Inferior parietal cortex (tissue), 1 donor: Measurements from ENCODE around the gene ZNF444.

ENCODE experiments used
- DNase-seq: peaks from one replicate; pipeline ENCODE4 v3.0.0-alpha.2; 2016; ENCODE audit errors: extremely low spot score

ZNF444 gene

DNA sequence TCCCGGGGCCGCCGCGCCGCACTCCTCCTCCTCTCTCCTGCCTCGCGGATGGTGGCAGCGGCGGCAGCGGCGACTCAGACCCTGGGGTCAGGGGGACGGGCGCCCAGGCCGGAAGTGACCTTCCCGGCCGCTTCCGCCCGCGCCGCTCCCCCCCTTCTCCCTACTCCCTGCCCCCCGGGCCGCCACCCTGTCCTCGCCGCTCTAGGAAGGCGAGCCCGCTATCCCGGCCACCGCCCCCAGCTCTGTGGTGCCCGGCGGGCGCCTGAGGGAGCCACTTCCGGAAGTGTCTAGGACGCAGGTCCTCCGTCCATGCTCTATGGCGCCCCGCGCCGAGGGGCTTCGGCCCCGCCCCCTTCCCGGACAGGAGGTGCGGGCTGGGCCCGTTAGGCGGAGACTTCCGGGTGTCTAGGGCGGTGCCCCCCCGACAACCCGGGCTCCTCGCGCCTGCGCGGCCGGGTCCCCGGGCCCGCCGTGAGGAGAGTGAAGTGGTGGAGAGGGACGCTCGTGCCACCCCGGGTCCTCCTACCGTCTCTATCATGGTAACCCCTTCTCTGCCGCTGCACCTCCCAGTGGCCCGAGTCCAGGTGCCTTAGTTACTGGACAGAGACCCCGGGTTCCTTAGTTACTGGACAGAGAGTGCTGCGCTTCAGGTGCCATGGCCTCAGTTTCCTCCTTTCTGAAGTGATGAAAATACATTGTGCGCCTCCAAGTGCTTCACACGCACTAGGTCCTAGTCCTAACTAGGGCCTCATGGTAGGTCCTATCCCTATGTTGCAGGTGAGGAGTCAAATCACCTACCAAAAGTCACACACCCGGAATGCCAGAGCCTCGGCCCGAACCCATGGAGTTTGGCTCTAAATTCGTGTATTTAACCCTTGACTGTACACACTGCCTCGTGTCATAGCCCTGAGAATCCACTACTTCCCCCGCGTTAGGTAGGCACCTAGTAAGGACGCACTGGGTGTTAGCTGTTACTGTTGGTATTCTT is 19.6 kb upstream of the ZNF444 start, which contains the start of gene ZNF787:
TSS of gene ZNF787 (minus strand) at position 116 of the 988 bp plus-strand sequence. CDS start 18,078 bp downstream, outside the sequence.
- DNase-seq = peak; percentile 96

DNA sequence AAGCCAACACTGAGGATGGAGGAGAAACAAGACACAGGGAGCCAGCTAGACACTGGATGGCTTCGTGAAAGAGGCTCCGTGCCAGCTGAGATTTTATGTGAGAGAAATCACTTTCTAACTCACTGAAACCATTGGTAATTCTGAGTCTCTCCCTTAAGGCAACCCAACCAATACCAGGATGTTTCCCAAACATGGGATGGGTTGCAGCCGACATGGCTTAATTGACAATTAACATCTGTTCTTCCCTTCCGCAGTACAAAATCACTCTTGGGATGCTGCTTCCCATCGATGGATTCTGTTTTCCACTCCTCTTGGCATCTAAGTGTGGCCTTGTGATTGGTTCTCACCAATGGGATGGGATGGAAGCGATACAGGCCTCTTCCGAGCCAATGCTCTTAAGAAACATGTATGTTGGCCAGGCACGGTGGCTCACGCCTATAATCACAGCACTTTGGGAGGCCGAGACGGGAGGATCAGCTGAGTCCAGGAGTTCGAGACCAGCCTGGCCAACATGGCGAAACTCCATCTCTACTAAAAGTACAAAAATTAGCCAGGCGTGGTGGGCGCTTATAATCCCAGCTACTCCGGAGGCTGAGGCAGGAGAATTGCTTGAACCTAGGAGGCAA is 17.7 kb upstream of the ZNF444 start:
- DNase-seq = no peak

DNA sequence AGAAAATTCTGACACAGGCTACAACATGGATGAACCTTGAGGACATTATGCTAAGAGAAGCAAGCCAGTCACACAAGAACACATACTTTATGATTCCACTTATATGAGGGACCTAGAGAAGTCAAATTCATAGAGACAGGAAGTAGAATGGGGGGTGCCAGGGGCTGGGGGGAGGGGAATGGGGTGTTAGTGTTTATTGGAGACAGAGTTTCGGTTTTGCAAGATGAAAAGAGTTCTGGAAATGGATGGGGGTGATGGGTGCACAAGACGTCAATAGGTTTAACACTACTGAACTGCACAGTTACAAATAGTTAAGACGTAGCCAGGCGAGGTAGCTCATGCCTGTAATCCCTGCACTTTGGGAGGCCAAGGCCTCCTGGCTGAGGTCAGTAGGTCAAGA is 16.5 kb upstream of the ZNF444 start:
- no peak for DNase-seq

DNA sequence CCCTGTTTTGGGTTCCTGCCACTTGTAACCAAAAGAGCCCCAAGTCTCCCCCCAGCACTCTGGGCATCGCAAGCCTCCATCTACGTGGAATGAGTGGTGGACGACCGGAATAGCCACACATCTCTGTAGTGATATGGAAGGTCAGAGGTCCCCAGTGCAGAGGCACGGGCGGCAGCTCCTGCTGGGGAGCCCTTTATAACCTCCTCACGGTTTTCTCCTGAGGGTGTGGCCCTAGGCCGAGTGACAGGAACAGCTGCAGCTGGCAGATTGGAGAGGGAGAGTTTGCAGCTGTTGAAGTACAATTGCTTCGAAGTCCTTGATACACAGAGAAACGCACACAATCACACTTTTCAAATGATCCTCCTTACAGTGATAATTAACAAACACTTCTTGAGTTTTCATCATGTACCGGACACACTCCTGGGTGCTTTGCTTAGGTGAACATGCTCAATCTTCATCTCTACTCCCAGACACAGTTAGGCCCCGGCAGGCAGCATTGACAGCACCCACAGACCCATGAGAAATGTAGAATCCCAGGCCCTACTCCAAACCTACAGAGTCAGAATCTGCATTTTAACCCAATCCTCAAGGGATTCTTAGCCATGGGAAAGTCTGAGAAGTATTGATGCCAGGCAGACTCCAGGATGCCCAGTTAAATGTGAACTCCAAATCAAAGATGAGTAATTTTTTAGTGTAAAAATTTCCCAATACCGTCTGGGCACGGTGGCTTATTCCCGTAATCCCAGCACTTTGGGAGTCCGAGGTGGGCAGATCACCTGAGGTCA is 15.1 kb upstream of the ZNF444 start:
- DNase-seq = no peak

DNA sequence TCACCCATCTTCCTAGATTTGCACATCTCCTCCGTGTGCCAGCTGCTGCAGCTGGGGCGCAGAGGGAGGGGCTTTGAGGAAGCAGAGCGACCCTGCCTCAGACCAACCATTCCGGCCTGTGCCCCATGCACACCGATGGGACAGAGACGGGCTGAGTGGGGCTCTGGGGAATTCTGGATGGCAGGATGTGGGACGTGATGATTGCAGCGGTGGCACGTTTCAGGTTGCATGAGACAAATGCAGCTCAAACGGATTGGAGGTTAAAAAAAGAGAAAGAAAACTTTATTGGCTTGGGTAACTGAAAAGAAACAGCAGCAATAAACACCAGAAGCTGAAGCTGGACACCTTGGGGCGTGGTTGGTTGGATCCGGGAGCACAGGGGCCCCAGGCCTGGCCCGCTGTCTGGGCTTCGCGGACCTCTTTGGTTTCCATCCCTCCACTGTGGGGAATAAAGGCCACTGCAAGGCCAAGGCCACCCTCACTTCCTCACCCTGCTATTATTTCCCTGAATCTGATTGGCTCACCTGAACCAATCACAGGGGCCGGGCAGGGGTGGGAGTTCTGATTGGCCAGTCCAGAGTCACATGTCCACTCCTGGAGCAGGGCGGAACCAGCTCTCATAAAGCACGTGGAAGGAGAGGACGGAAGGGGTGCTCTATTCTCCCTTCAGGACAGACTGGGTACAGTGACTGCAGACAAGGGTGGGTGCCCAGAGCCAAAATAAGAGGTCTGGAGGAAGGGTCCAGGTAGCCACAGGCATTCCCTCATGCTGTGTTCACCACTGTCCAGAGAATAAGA is 13.9 kb upstream of the ZNF444 start:
- DNase-seq = no peak

DNA sequence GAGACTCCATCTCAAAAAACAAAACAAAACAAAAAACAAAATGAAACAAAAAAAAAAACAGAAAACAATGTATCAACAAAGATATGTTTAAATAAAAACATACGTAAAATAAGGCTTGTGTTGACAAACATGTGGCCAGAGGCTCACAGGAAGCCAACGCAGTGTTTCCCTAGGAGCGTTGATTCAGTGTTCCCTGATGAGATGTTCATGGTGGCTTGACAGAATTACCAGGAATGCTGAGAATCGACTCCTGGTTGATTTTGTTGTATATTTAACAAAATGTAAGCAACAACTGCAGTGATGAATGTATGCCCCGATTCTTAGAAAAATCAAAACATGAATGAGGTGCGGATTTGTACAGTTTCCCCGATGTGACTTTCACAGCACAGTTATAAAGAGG is 11.1 kb upstream of the ZNF444 start:
- DNase-seq = no peak

DNA sequence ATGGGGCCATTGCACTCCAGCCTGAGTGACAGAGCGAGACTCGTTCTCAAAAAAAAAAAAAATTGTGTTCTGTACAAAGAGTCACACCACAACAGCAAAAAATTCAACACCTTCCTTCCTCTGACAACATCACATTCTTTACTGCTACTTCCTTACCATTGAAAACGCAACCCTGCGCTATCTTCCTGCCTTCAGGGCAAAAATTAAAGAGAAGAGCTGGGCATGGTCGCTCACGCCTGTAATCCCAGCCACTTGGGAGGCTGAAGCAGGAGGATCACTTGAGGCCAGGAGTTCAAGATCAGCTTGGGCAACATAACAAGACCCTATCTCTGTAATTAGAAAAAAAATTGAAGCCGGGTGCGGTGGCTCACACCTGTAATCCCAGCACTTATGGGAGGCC is 9.4 kb upstream of the ZNF444 start:
- no peak for DNase-seq

DNA sequence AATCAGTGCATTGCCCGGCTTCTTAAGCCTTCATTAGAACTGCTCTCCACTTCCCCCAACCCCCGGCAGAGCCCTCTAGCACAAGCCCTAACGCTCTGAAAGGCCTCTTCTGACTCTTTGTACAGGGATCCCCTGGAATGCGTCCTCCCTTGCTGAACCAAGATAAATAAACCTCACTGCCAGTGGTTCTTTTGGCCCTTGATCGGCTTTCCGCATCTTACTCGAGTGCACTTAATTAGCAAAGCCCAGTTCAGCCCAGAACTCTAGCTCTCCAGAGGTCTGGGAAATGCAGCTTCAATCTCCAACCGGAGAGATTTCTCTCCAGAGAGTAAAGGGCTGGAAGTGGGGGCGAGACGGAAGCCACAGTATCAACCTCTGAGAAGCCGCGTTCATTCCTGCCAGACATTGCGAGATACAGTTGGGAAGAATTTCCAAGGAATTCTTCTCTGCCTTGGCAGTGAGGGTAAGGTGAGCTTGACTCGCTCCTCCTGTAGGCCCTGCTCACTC is 8.7 kb upstream of the ZNF444 start:
- DNase-seq = no peak

DNA sequence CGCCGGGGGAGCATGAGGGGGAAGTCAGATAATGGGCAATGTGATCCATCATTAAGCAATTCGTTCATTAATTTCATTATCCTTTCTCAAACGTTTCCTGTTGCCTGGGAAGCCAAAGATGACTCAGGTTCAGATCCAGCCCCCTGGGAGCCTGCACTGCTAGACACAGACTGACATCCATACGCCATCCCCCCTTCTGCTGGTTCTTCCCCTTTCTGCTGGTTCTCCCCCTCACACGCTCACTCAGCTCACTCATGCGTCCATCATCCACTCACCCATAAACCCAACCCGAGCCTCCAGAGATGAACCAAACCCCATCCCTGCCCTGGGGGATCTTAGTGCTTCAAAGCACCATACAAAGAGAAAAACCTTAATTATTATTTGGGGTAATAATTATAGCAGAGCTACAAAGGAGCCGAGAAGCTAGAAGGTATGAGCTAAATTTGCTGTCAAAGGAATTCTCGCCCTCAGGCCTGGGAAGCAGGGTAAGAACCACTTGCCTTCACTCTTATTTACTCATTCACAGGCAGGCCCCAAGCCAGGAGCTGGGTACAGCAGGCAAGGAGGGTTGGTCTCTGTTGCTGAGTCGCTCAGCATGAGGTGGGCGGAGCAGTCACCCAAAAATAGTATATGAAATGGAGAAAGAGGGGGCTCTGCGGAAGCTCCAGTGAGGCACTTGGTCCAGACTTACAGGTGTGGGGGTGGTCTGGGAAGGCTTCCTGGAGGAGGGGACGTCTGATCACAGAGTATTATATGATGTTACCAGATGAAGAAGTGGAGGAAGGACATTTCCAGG is 7.0 kb upstream of the ZNF444 start:
- no peak for DNase-seq

DNA sequence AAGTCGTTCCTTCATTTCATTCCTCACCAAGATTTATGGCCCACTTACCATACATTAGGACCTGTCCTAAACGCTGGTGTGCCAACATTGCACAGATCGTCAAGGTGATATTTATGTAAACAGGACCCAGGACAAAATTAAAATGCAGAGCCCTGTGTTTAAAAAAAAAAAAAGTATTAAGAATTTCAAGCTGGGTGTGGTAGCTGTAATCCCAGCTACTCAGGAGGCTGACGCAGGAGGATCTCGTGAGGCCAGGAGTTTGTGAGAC is 6.5 kb upstream of the ZNF444 start:
- no peak for DNase-seq

DNA sequence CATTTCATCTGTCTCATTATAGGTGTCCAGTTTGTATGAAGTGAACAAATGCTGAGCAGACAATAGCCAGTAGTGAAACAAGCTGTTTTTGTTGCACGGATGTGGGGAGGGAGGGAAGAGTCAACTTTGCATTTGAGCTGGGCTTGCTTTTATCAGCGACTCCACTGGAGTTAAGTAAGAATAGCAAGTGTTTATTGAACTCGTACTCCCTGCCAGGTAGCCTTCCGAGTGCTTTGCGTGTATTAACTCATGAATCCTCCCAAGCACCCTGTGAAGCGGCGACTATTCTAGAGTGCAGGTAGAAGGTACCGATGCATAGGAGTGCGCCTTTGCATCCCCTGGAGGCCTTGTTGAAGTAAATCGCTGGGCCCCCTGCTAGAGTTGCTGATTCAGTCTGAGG is 4.7 kb upstream of the ZNF444 start:
- no peak for DNase-seq

DNA sequence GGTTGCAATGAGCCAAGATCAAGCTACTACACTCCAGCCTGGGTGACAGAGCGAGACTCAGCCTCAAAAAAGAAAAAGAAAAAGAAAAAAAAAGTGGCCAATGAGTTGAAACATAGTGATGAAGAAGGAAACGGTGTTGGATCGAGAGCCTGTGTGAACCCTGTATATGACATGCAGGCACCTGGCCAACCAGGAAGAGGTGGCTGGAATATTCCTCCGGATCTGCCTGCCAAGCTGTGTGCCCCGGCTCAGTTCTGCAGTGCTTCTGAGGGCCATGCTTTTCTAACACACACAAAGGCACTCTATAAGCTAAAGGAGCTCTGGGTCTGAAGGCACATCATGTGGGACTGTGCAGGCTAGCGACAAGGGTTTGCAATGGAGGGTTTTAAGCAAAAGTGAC is 3.7 kb upstream of the ZNF444 start:
- DNase-seq = no peak

DNA sequence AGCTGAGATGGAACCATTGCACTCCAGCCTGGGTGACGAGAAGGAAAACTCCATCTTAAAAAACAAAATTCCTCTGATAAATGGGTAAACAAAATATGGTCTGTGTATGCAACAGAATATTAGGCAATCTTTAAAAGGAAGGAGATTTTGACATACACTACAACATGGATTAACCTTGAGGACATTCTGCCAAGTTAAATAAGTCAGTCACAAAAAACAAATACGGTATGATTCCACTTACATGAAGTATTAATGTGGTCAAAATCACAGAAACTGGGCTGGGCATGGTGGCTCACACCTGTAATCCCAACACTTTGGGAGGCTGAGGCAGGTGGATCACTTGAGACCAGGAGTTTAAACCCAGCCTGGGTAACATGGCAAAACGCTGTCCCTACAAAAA is 3.0 kb upstream of the ZNF444 start:
- DNase-seq = no peak

DNA sequence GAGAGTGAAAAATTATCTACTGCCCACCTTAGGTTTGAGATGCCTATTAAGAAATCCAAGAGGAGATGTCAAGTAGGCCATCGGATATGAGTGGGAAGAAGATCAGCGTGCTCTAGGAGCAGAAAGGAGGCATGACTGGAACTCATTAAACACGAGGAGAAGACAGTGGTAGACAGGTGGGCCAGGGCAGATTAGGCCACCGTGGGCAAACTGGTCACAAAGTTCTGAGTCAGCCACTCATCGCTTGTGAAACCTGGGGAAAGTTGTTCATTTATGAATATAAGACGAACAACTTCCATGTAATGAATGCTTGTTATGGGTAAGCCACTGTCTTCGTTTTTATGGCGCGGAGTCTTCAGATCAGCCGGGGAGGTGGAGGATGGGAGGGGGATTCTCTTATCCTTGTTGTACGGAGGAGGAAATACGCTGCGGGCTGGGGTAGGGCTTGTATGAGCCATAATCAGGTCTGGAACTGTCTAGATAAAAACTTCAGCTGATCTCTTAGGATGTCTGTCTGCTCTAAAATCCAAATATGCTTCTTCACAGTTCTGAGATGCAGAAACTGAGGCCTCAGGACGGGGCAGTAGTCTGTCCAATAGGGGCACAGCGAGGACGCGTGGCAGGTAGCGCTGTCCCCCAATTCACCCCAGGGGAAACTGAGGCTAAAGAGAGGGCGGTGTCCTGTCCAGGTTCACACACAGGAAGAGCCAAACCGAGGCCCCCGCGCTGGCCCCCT is 1.1 kb upstream of the ZNF444 start:
- no peak for DNase-seq

DNA sequence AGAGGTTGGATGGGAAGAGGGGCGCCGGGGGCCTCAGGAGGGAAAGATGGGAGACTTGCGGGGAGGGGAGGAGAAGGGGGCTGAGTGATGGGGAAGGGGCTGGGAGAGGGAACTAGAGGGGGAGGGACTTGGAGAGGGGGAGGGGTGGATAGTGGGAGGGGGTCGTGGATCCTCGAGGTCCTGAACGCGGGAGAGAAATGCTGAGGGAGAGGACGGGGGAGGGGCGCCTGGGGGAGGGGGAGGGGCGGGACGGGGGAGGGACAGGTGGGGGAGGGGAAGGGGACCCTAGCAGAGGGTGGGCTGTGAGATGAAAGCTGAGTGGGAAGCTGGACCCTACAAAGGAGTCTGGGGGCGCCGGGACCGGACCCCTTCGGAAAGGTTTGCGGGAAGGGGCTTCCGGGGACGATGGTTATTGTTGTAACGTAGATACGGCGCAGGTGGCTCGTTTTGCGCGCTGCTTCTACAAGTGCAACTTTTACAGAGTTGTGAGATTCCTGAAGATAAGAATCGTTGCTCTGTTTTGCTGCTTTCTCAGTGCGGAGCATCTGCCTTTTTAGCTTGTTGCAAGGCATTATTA is 418 bp downstream of the ZNF444 start:
- DNase-seq = no peak

DNA sequence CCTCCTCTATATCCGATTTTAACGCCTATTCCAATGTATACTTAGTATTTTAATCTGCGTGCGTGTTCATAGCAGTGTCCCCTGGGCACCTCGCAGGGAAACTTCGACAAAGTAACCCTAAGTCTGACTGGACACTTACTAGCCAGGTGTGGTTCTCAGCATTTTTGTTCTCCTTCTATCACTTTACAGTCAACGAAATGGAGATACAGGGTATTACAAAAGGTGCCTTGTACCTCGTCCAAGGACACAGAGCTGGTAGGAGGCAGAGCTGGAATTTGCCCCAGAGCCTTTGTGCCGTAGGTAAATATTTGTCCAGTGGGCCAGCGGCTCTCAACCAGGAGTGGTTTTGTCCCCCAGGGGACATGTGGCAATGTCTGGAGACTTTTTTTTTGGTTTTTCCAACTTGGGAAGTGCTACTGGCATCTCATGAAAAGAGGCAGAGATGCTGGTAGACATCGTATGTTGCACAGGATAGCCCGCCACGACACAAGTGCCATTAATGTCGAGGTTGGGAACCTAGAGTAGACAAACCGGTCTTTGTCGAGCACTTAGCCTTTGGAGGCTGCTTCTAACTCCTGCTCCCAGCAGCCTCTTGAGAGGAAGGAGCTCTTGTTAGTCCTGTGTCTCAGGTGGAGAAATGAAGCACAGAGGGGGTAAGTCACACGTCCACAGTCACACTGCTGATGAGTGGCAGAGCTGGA is 1.1 kb downstream of the ZNF444 start:
- DNase-seq = no peak

DNA sequence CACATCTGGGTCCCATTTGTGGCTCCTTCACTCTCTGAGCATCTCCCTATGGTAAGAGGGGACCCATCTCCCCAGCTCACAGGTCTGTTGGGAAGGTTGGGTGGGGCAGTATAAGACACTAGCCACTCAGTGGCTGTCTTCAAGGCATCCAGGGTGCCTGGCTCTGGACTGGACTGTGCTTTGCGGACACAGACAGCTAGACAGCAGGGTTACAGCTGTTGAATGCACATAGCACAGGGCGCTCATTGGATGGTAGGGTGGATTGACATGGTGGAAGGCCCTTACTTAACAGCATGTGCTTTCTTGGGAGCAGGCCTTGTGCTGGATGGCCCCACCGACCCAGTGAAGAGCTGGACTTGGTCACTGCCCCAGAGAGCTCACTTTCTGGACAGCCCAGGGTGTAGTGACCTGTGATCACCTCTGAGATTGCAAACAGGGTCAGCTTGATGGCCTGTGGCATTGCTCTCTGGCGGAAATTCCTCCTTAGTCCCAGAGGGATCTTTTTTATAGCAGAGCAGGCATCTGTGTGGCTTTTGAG is 1.9 kb downstream of the ZNF444 start:
- no peak for DNase-seq

DNA sequence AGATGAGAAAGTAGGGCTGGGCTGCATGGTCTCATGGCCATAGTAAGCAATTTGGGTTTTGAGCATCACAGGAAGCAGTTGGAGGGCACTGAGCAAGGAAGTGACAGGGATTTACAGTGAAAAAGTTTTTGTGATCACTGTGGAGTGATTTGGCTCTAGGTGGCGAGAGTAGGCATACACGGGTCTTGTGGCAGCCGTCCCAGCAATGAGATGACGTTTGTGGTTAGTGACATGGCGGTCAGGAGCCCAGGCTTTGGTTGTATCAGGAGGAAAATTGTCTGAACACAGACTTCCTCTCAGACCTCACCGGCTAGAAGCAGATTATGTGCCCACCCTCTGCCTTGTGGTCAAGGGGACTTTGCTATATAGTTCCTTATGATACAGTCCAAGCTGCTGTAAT is 3.3 kb downstream of the ZNF444 start:
- DNase-seq = no peak

DNA sequence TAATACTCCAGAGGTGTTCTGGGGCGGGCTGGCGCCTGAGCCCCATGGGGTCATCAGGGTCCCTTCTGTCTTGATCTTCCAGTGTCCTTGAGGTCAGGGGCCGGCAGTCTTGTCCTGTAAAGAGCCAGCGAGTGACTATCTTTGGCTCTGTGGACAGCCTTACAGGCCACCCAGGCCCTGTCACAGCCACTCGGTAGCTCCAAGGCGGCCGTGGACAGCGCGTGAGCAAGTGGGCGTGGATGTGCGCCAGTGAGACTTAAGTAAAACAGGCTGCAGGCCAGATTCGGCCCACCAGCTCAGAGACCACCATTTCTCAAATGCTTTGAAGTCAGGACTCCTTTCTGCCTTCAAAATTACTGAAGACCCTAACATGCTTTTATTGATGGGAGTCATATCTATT is 3.7 kb downstream of the ZNF444 start:
- DNase-seq = no peak
